ENCODE data around the gene RPS6KC1.
"Not testable (repeated sequence)": the region's sequence is repeated elsewhere in the genome, so short reads cannot be mapped to it uniquely, and the experiment has no call there.

RPS6KC1 gene

DNA sequence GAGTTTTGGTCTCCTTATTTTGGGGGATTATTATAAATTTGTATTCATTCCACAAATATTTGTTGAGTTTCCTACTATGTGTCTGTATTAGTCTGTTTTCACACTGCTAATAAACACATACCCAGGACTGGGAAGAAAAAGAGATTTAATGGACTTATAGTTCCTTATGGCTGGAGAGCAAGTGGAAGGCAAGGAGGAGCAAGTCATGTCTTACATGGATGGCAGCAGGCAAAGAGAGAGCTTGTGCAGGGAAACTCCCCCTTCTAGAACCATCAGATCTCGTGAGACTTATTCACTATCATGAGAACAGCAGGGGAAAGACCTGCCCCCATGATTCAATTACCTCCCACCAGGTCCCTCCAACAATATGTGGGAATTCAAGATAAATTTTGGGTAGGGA is 267.4 kb downstream of the RPS6KC1 start:
- not testable (repeated sequence) for FAIRE-seq; DNase-seq (ENCODE audit: extremely low spot score, insufficient read length, low read depth)

- DNase-seq (ENCODE audit: extremely low spot score, insufficient read length, low read depth): no peak
These were observed 269.3 kb downstream of the RPS6KC1 start for GRCh38 chr1:213320191-213320870.

More at GRCh38 chr1:213320191-213320870, 269.3 kb downstream of the RPS6KC1 start:
- no peak for FAIRE-seq

Measured in GM18507 (cell line).